GM19397 (cell line): Measurements from ENCODE around the gene PTPRO.

Experiments
- ATAC-seq: cut with Tn5 transposase; IDR thresholded peaks from one replicate; pipeline ENCODE4 v1.9.1; 2021; ENCODE audit warnings: mild to moderate bottlenecking, moderate library complexity; ENCODE audit not compliant: unreplicated experiment

PTPRO gene

GRCh38 chr12:15322164-15323061 lies at the start of gene PTPRO:
Gene PTPRO (plus strand): TSS chr12:15322508.
- ATAC-seq, result no peak

GRCh38 chr12:15273896-15274295 lies 48.4 kb upstream of the PTPRO start:
- no peak for ATAC-seq

- no peak for ATAC-seq
These were observed 47.7 kb upstream of the PTPRO start for GRCh38 chr12:15274561-15274967.

GRCh38 chr12:15276088-15276698 lies 46.1 kb upstream of the PTPRO start:
- no peak for ATAC-seq

GRCh38 chr12:15278816-15279658 lies 43.3 kb upstream of the PTPRO start:
- no peak for ATAC-seq

GRCh38 chr12:15280930-15281329 lies 41.4 kb upstream of the PTPRO start:
- no peak for ATAC-seq

- no peak for ATAC-seq
These were observed 33.1 kb upstream of the PTPRO start for GRCh38 chr12:15289192-15289591.

GRCh38 chr12:15293731-15294130 lies 28.6 kb upstream of the PTPRO start:
- ATAC-seq, result no peak

GRCh38 chr12:15299947-15300346 lies 22.4 kb upstream of the PTPRO start:
- ATAC-seq, result no peak

- ATAC-seq, result no peak
These were observed 18.0 kb upstream of the PTPRO start for GRCh38 chr12:15304296-15304695.

GRCh38 chr12:15306605-15307004 lies 15.7 kb upstream of the PTPRO start:
- ATAC-seq, result no peak

- ATAC-seq, result no peak
These were observed 15.2 kb upstream of the PTPRO start for GRCh38 chr12:15307079-15307478.

GRCh38 chr12:15318841-15319240 lies 3.5 kb upstream of the PTPRO start:
- no peak for ATAC-seq

- ATAC-seq, result no peak
These were observed 1.4 kb upstream of the PTPRO start for GRCh38 chr12:15320881-15321280.

GRCh38 chr12:15323480-15323879 lies 1.2 kb downstream of the PTPRO start:
- no peak for ATAC-seq

- no peak for ATAC-seq
These were observed 7.6 kb downstream of the PTPRO start for GRCh38 chr12:15329891-15330290.

GRCh38 chr12:15334225-15334624 lies 11.9 kb downstream of the PTPRO start:
- no peak for ATAC-seq

GRCh38 chr12:15335959-15336358 lies 13.7 kb downstream of the PTPRO start:
- ATAC-seq, result no peak

GRCh38 chr12:15336768-15337553 lies 14.7 kb downstream of the PTPRO start:
- ATAC-seq, result no peak

GRCh38 chr12:15341371-15341770 lies 19.1 kb downstream of the PTPRO start:
- ATAC-seq, result no peak

GRCh38 chr12:15344561-15344960 lies 22.3 kb downstream of the PTPRO start:
- no peak for ATAC-seq
